Measurements from ENCODE around the gene NDST1.

The NDST1 gene

DNA sequence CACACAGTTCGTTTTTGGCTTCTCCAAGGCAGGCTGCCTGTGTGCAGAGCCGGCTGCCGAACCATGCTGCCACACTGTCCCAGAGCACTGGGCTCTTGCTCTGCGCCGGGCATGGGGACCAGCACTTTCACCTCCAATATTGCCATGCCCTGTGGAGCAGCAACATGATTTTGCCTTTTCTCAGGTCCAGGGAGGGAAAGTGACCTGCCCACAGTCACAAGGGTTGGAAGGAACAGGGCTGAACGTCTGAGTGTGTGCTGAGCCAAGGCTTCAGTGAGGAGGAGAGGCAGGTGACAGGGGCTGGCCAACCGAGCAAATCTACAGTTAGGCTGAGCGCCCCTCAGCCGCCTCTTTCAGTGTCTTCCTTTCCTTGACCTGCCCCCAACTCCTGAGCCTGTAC lies 98.5 kb downstream of the NDST1 start:
- DNase-seq (ENCODE audit: low spot score) = no peak

DNA sequence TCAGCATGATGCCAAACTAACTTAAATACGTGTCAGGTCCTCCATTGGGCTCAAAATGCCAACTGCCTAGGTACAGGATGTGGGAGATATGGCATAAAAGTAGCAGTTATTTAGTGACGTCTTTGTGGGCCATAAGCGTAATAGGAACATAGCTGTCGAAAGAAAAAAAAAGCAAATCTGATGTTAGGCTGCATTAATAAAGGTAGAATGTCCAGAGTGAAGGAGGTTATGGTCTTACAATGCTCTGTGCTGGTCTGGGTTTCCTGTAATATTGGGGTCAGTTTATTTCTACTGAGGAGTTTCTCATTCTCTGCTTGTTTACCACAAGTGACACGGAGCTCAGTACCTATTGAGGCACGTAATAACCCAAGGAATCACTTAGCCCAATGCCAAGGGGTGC lies 99.2 kb downstream of the NDST1 start:
- no peak for DNase-seq (ENCODE audit: low spot score)

Measured in LoVo (cell line).